H1 (cell line): ENCODE results near the gene HPS3. TPM values are rescaled to one million over a fixed set of nuclear protein-coding genes. Genes with fewer than 3 reads are reported as not detected.

Experiments used
- CTCF ChIA-PET: fragments of 300-600 bp; sonication (Branson Sonifier 250); formaldehyde crosslinking; loops from one replicate; lab custom pipeline; 2021; ENCODE audit not compliant: partially characterized antibody; lab: Charles Lee
- POLR2A ChIA-PET: fragments of 300-600 bp; sonication (Branson Sonifier 250); formaldehyde crosslinking; loops from one replicate; lab custom pipeline; 2021; ENCODE audit warnings: inconsistent platforms; ENCODE audit not compliant: partially characterized antibody; lab: Charles Lee
- DNase-seq, 2 experiments: peaks; one replicate each; pipeline versions ENCODE4 v3.0.0 to v3.0.0-alpha.2; 2010 to 2022; ENCODE audit warnings: low spot score in 2 of 2, low read depth in 1 of 2, mixed read lengths in 1 of 2
- FAIRE-seq: peaks from 2 replicates; lab custom pipeline; 2011; peaks lifted over from hg19 to GRCh38; lab: Jason Lieb, UNC
- H2AFZ ChIP-seq: 2 replicates; pipeline ENCODE4 v1.8.1; 2012; ENCODE audit warnings: low read length, inconsistent platforms
- H2AK5ac ChIP-seq: 2 replicates; pipeline ENCODE4 v1.6.1; 2013; ENCODE audit warnings: low read depth, low read length
- H2BK120ac ChIP-seq: replicated peaks from 2 replicates; pipeline ENCODE3; 2013; ENCODE audit warnings: low read depth, low read length, inconsistent platforms
- H2BK12ac ChIP-seq: 2 replicates; pipeline ENCODE4 v1.6.1; 2013; ENCODE audit warnings: low read depth, low read length
- H2BK15ac ChIP-seq: 2 replicates; pipeline ENCODE4 v1.6.1; 2013; ENCODE audit warnings: low read length
- H2BK20ac ChIP-seq: 2 replicates; pipeline ENCODE4 v1.6.1; 2013; ENCODE audit warnings: low read length
- H2BK5ac ChIP-seq: 2 replicates; pipeline ENCODE4 v1.6.1; 2013; ENCODE audit warnings: low read depth, low read length
- H3K14ac ChIP-seq: 2 replicates; pipeline ENCODE4 v1.6.1; 2013; ENCODE audit warnings: inconsistent platforms; ENCODE audit not compliant: insufficient read length
- H3K18ac ChIP-seq: 2 replicates; pipeline ENCODE4 v1.6.1; 2013; ENCODE audit warnings: low read length; ENCODE audit errors: extremely low read depth
- H3K23ac ChIP-seq: 2 replicates; pipeline ENCODE4 v1.6.1; 2013; ENCODE audit warnings: inconsistent platforms; ENCODE audit not compliant: insufficient read length
- H3K23me2 ChIP-seq: 2 replicates; pipeline ENCODE4 v1.6.1; 2013; ENCODE audit warnings: low read depth, low read length
- H3K27ac ChIP-seq: 2 replicates; pipeline ENCODE4 v1.6.1; 2011; ENCODE audit warnings: low read depth, low read length, inconsistent platforms
- H3K27me3 ChIP-seq, 4 experiments: replicated peaks in 1 of 4; 1 replicate in 1 of 4; 2 replicates in 3 of 4; pipeline versions ENCODE4 v1.6.1 to v1.8.1; 2011 to 2013; ENCODE audit warnings: low read length in 3 of 4, mild to moderate bottlenecking in 3 of 4, inconsistent platforms in 2 of 4, mixed read lengths in 2 of 4, moderate library complexity in 1 of 4; ENCODE audit not compliant: control insufficient read depth in 3 of 4, insufficient read depth in 3 of 4; ENCODE audit errors: extremely low read depth in 1 of 4
- H3K36me3 ChIP-seq, 4 experiments: 2 replicates each; pipeline versions ENCODE4 v1.6.1 to v1.8.1; 2011 to 2013; ENCODE audit warnings: mild to moderate bottlenecking in 4 of 4, low read length in 3 of 4, moderate library complexity in 2 of 4, control low read depth in 1 of 4, inconsistent platforms in 1 of 4; ENCODE audit not compliant: insufficient read depth in 4 of 4, control insufficient read depth in 2 of 4
- H3K4ac ChIP-seq: replicated peaks from 2 replicates; pipeline ENCODE3; 2013; ENCODE audit warnings: low read length, low read depth, mixed read lengths, inconsistent platforms; ENCODE audit not compliant: insufficient read length
- H3K4me1 ChIP-seq, 4 experiments: replicated peaks in 1 of 4; 1 replicate in 1 of 4; 2 replicates in 3 of 4; pipeline versions ENCODE4 v1.6.1 to v1.8.1; 2011 to 2013; ENCODE audit warnings: low read length in 3 of 4, inconsistent platforms in 2 of 4, mixed read lengths in 1 of 4; ENCODE audit not compliant: insufficient read depth in 4 of 4, control insufficient read depth in 3 of 4
- H3K4me2 ChIP-seq, 2 experiments: 2 replicates each; pipeline versions ENCODE4 v1.6.1 to v1.8.1; 2011 to 2013; ENCODE audit warnings: low read depth in 2 of 2, low read length in 2 of 2, control low read depth in 1 of 2, inconsistent platforms in 1 of 2, mild to moderate bottlenecking in 1 of 2; ENCODE audit not compliant: insufficient read depth in 1 of 2
- H3K4me3 ChIP-seq, 4 experiments: fragments of 200-600, 300-600 bp in 1 of 4; sonication (generic), shearing (Covaris generic), sonication (Bioruptor Twin) in 1 of 4; 2 replicates each; pipeline versions ENCODE4 v1.5.1 to v1.8.1; 2011 to 2016; ENCODE audit warnings: low read length in 4 of 4, low read depth in 3 of 4, control low read depth in 2 of 4, inconsistent platforms in 2 of 4, mild to moderate bottlenecking in 2 of 4, mixed read lengths in 1 of 4, moderate library complexity in 1 of 4; ENCODE audit not compliant: insufficient read depth in 2 of 4; ENCODE audit errors: extremely low read depth in 1 of 4
- H3K56ac ChIP-seq: replicated peaks from 2 replicates; pipeline ENCODE3; 2013; ENCODE audit warnings: low read depth, mild to moderate bottlenecking, mixed read lengths, low read length, inconsistent platforms; ENCODE audit not compliant: insufficient read length
- H3K79me1 ChIP-seq: 2 replicates; pipeline ENCODE4 v1.6.1; 2013; ENCODE audit warnings: low read depth, low read length, control low read depth
- H3K79me2 ChIP-seq, 2 experiments: 2 replicates each; pipeline versions ENCODE4 v1.6.1 to v1.8.1; 2012 to 2013; ENCODE audit warnings: low read length in 2 of 2, mild to moderate bottlenecking in 2 of 2, inconsistent platforms in 1 of 2; ENCODE audit not compliant: insufficient read depth in 2 of 2, control insufficient read depth in 1 of 2
- H3K9ac ChIP-seq, 4 experiments: replicated peaks in 1 of 4; 1 replicate in 1 of 4; 2 replicates in 3 of 4; pipeline versions ENCODE4 v1.6.1 to v1.8.1; 2011 to 2013; ENCODE audit warnings: low read depth in 3 of 4, low read length in 3 of 4, control low read depth in 2 of 4, mild to moderate bottlenecking in 2 of 4, moderate library complexity in 2 of 4, inconsistent platforms in 1 of 4; ENCODE audit errors: extremely low read depth in 1 of 4
- H3K9me3 ChIP-seq, 2 experiments: 2 replicates each; pipeline versions ENCODE4 v1.6.1 to v1.8.1; 2012 to 2013; ENCODE audit warnings: mild to moderate bottlenecking in 2 of 2, moderate library complexity in 2 of 2, control low read depth in 1 of 2, inconsistent platforms in 1 of 2, low read depth in 1 of 2, low read length in 1 of 2, mixed read lengths in 1 of 2; ENCODE audit not compliant: insufficient read depth in 2 of 2
- H4K20me1 ChIP-seq, 2 experiments: replicated peaks in 1 of 2; 2 replicates each; pipeline versions ENCODE3 to v1.8.1; 2011 to 2013; ENCODE audit warnings: inconsistent platforms in 2 of 2, low read length in 2 of 2, mild to moderate bottlenecking in 1 of 2; ENCODE audit not compliant: insufficient read depth in 2 of 2, control insufficient read depth in 1 of 2
- H4K5ac ChIP-seq: 2 replicates; pipeline ENCODE4 v1.6.1; 2013; ENCODE audit warnings: low read length, low read depth, mixed read lengths, inconsistent platforms; ENCODE audit not compliant: insufficient read length
- H4K8ac ChIP-seq: 2 replicates; pipeline ENCODE4 v1.8.0; 2013; ENCODE audit warnings: mild to moderate bottlenecking, moderate library complexity, low read length, inconsistent platforms; ENCODE audit not compliant: insufficient read depth; ENCODE audit errors: extremely low read depth
- H4K91ac ChIP-seq: replicated peaks from 2 replicates; pipeline ENCODE3; 2013; ENCODE audit warnings: low read length, mixed read lengths, inconsistent platforms; ENCODE audit not compliant: insufficient read length
- ASH2L ChIP-seq: fragments of 200-600, 300-600 bp; sonication (generic); IDR thresholded peaks from one replicate; pipeline ENCODE4 v1.7.1; 2017; ENCODE audit warnings: low read length
- BACH1 ChIP-seq: IDR thresholded peaks from 2 replicates; pipeline ENCODE4 v1.6.1; 2012; ENCODE audit warnings: low read length, improper control_type of control experiment
- BCL11A ChIP-seq, 2 experiments: IDR thresholded peaks; one replicate each; pipeline ENCODE4 v1.6.1; 2011; ENCODE audit warnings: low read depth in 2 of 2, low read length in 2 of 2, mild to moderate bottlenecking in 2 of 2
- CEBPB ChIP-seq: IDR thresholded peaks from 2 replicates; pipeline ENCODE4 v1.6.1; 2012; ENCODE audit warnings: low read depth, low read length
- CHD1 ChIP-seq: IDR thresholded peaks from 2 replicates; pipeline ENCODE4 v1.6.1; 2012; ENCODE audit warnings: low read depth, low read length, improper control_type of control experiment
- EZH2 ChIP-seq: fragments of 200-600 bp; sonication (generic); IDR thresholded peaks from 2 replicates; pipeline ENCODE4 v1.7.1; 2012; ENCODE audit warnings: low read depth, mild to moderate bottlenecking, moderate library complexity, low read length, inconsistent platforms; ENCODE audit not compliant: severe bottlenecking
- FOSL1 ChIP-seq: IDR thresholded peaks from 2 replicates; pipeline ENCODE4 v1.6.1; 2011; ENCODE audit warnings: mild to moderate bottlenecking, low read depth, low read length, moderate library complexity; ENCODE audit not compliant: insufficient read depth
- GTF2F1 ChIP-seq: IDR thresholded peaks from 2 replicates; pipeline ENCODE4 v1.6.1; 2012; ENCODE audit warnings: low read depth, low read length, improper control_type of control experiment, borderline replicate concordance
- KDM4A ChIP-seq: IDR thresholded peaks from one replicate; pipeline ENCODE4 v1.7.1; 2012; ENCODE audit warnings: low read depth, mild to moderate bottlenecking, moderate library complexity, low read length, inconsistent platforms; ENCODE audit not compliant: severe bottlenecking
- MAFK ChIP-seq: IDR thresholded peaks from 2 replicates; pipeline ENCODE4 v1.6.1; 2012; ENCODE audit warnings: low read depth, mild to moderate bottlenecking, improper control_type of control experiment, low read length
- NRF1 ChIP-seq: IDR thresholded peaks from 2 replicates; pipeline ENCODE4 v1.6.1; 2011; ENCODE audit warnings: mild to moderate bottlenecking, low read depth, low read length, improper control_type of control experiment
- POU5F1 ChIP-seq: IDR thresholded peaks from 2 replicates; pipeline ENCODE4 v1.6.1; 2011; ENCODE audit warnings: low read depth, mild to moderate bottlenecking, low read length, moderate library complexity
- RBBP5 ChIP-seq: IDR thresholded peaks from 2 replicates; pipeline ENCODE4 v1.7.1; 2012; ENCODE audit warnings: low read depth, mild to moderate bottlenecking, inconsistent platforms, low read length, moderate library complexity, borderline replicate concordance
- SAP30 ChIP-seq: fragments of 300-600 bp; sonication (generic); IDR thresholded peaks from 2 replicates; pipeline ENCODE4 v1.7.1; 2012; ENCODE audit warnings: low read length, moderate library complexity, mild to moderate bottlenecking, inconsistent platforms; ENCODE audit not compliant: insufficient read depth, insufficient replicate concordance
- SIX5 ChIP-seq: IDR thresholded peaks from 2 replicates; pipeline ENCODE4 v1.6.1; 2011; ENCODE audit warnings: mild to moderate bottlenecking, low read depth, low read length
- SRF ChIP-seq: IDR thresholded peaks from 2 replicates; pipeline ENCODE4 v1.6.1; 2011; ENCODE audit warnings: mild to moderate bottlenecking, low read depth, low read length, moderate library complexity
- WGBS, 2 experiments: shearing (Covaris generic) in 1 of 2; methylation state at CpG; one replicate each; pipeline versions ENCODE4 v1.1.6 to v1.1.7; 2013 to 2015; ENCODE audit warnings: low lambda C conversion rate in 2 of 2, mixed read lengths in 2 of 2, inconsistent platforms in 1 of 2, low coverage in 1 of 2, missing lambda C conversion rate in 1 of 2; ENCODE audit not compliant: insufficient replicate concordance in 2 of 2, insufficient coverage in 1 of 2, insufficient read length in 1 of 2; ENCODE audit errors: extremely low coverage in 1 of 2, missing lambda C conversion rate in 1 of 2; 5-methylcytosine and 5-hydroxymethylcytosine counted together
- polyA plus RNA-seq, 7 experiments: library from polyadenylated mRNA; depleted of rRNA in 3 of 7; stranded (reverse) in 5 of 7; unstranded in 2 of 7; fragments of >200 nt in 5 of 7; fragments of 200-250 nt in 2 of 7; gene quantifications; 1 replicate in 5 of 7; 2 replicates in 1 of 7; 4 replicates in 1 of 7; pipeline versions ENCODE4 v1.2.1 to v1.2.3, GENCODE V29; 2011 to 2013; ENCODE audit warnings: missing spikeins in 2 of 7, mixed read lengths in 2 of 7
- total RNA-seq: library from RNA; stranded (reverse); fragmentation: NEBNext Ultra II Directional; extraction: Animal tissue kit (Norgen Biotek cat#: 25700); gene quantifications from 2 replicates; pipeline ENCODE4 v1.2.1, GENCODE V29; 2021

HPS3 gene
- total and polyA plus RNA-seq, 2 of the 8 experiments (the other 6 are each of a cell fraction or from before 2014, with no cell fraction given), result 23.7 to 48.7 TPM

GRCh38 chr3:149212386-149212785 lies 82.9 kb downstream of the HPS3 start:
- Histone ChIP-seq H3K27ac (no peak overlapping the region), H2BK120ac (no peak overlapping the region), H3K27me3 (no peaks in the 10 kb centered on the region), H2BK12ac (no peak overlapping the region), H3K79me2 (no peaks in the 10 kb centered on the region), H3K23ac (no peak overlapping the region), H3K56ac (no peak overlapping the region), H3K4ac (no peak overlapping the region), H4K8ac (no peak overlapping the region), H2BK20ac (no peak overlapping the region), H2AFZ (no peak overlapping the region), H3K4me2 (no peak overlapping the region), H2AK5ac (no peak overlapping the region), H3K36me3 (no peaks in the 10 kb centered on the region), H4K20me1 (no peaks in the 10 kb centered on the region), H3K79me1 (no peaks in the 10 kb centered on the region), H2BK5ac (no peak overlapping the region), H3K4me1 (peaks cover 0 to 3% (median 0%) of the 10 kb centered on the region in 4 experiments; a peak in 1 of 7 replicates), H4K5ac (no peak overlapping the region), H3K23me2 (no peaks in the 10 kb centered on the region), H3K18ac (no peak overlapping the region; the same call in 1 of the 2 replicates), H2BK15ac (no peak overlapping the region), H3K9me3 (no peaks in the 10 kb centered on the region), H3K4me3 (no peak overlapping the region), H3K14ac (no peak overlapping the region), H4K91ac (no peak overlapping the region), H3K9ac (no peak overlapping the region)
- WGBS, 2 experiments, result 90% methylated on average over 1 of the region's 1 CpG; no CpG with 5 or more reads in 1 of the 2 experiments
- FAIRE-seq (no peak), DNase-seq (no peak)
- ChIA-PET POLR2A (no interaction called here), CTCF (interaction anchor here (0.6 to 1.4 kb wide), 5 partner anchors 27 to 595 kb away, joined by 3 read pairs; no protein-coding TSS in a partner anchor)
- TF ChIP-seq ASH2L, result no peak
- TF ChIP-seq EZH2, result no peak
- TF ChIP-seq CHD1, result no peak
- no peak for TF ChIP-seq FOSL1
- TF ChIP-seq SAP30, result no peak
- TF ChIP-seq GTF2F1, result no peak
- TF ChIP-seq CEBPB, result no peak
- no peak for TF ChIP-seq BACH1
- no peak for TF ChIP-seq KDM4A
- TF ChIP-seq MAFK, result no peak
- no peak for TF ChIP-seq BCL11A (IDR thresholded peaks at IDR 0.05; ENCODE audit: low read depth in 2 of 2, low read length in 2 of 2)
- TF ChIP-seq NRF1, result no peak
- no peak for TF ChIP-seq SIX5
- TF ChIP-seq SRF, result no peak
- no peak for TF ChIP-seq POU5F1
- TF ChIP-seq RBBP5, result no peak
